ENCODE measurements around the gene APOL5.

Gene APOL5

GRCh38 chr22:35742342-35743100 is 24.8 kb downstream of the APOL5 start:
- no peak for DNase-seq (ENCODE audit: low read depth in 2 of 2)

DNA sequence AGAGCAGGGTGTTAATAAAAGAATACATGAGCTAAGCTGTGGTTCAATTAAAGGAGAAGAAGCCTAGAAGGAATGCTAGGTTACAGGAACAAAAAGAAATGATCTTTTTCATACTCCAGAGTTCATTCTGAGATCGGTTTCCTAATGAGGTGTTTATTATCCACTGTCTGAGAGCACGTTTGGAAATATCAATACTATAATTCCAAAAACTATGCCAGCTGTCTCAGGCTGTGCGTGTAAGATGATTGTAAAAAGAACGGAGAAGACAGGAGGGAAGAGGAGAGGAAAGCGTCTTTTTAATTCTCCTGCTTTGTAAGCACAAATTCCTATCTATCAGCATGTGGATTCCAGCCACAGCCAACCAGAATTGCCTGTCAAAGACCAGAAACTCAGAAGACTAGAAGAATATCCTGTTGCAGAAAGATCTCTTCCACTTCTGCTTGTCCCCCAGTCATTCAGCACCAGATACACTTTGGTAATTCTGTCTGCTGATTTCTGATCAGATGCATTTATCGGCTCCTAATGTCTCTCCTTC is 25.7 kb downstream of the APOL5 start:
- DNase-seq (ENCODE audit: low read depth in 2 of 2): no peak

- no peak for DNase-seq (ENCODE audit: low read depth in 2 of 2)
These were observed 28.6 kb downstream of the APOL5 start for GRCh38 chr22:35746248-35746647.

- no peak for DNase-seq (ENCODE audit: low read depth in 2 of 2)
These were observed 29.5 kb downstream of the APOL5 start for GRCh38 chr22:35746946-35747703.

DNA sequence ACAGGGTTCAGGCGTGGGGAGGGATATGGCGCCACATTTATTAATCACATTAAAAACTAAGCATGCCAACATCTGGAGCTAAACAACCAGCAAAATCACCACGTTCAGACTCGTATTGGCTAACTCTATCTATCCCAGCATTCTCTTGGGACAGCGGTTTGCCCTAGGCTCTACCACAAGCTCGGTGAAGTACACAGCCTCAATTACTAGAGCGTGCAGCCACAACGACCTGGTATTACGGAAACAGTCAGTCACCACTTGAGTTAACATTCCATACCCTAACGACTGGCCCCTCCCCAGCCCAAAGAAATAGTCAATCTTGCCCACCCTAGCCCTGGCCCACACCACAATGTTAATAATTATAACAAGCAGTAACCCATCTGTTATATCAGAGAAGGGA is 32.1 kb downstream of the APOL5 start:
- no peak for DNase-seq (ENCODE audit: low read depth in 2 of 2)

DNA sequence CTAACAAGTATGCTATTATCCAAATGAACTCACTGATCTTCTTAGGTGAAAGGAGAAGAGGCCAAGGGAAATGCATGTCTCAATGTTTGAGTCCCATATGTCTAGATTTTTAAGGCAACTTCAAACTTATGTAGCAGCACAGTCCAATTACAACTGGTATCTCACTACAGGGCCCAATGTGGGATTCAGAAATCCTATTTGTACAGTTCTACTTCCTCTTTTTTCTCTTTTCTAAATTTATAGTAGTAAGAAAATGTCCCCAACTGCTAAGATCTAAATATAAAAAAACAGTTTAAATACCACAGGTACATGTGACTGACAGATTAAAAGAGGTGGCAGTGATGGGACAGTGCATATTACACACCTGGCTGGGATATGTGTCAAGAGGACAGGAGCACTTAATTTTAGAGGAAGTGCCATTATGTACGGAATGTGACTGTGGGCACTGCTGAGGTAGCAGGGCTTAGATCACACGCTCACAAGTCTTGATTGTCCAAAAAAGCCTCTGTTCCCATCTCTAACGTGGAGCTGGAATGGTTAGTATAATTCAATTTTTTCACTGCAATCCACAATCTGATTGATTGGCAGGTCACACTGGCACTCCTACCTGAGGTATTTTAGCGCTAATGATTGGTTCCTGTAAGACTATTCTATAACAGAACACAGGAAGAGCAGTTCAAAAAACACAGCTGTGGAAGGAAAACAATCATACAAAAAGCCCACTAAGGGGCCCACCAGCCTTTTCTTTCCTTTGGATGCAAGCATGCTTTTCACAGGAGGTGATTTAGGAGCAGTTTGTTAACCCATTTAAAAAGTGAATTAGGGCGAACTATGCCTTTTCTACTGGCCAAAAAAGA is 34.6 kb downstream of the APOL5 start:
- DNase-seq (ENCODE audit: low read depth in 2 of 2): no peak

GRCh38 chr22:35752863-35753189 is 35.2 kb downstream of the APOL5 start:
- DNase-seq (ENCODE audit: low read depth in 2 of 2): no peak

- DNase-seq (ENCODE audit: low read depth in 2 of 2): no peak
These were observed 37.1 kb downstream of the APOL5 start for GRCh38 chr22:35754761-35755160.

DNA sequence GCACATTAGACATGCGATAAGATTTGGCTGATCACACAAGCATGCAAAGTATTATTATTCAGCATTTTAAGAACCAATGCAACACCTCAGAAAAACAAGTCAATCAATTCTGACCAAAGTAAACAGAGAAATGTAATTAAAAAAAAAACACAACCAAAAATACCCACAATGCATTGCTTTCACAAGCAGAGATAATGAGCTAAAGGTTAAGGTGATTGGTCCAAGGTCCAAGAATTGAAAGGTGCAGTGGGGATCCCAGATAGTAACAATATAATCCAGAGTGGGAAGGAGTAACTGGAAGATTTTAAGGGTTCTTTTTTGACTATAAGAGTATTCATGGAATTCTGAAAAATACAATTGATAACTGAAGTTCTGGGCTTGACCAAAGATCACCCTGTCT is 39.0 kb downstream of the APOL5 start:
- no peak for DNase-seq (ENCODE audit: low read depth in 2 of 2)

- no peak for DNase-seq (ENCODE audit: low read depth in 2 of 2)
These were observed 40.7 kb downstream of the APOL5 start for GRCh38 chr22:35758394-35758793.

DNA sequence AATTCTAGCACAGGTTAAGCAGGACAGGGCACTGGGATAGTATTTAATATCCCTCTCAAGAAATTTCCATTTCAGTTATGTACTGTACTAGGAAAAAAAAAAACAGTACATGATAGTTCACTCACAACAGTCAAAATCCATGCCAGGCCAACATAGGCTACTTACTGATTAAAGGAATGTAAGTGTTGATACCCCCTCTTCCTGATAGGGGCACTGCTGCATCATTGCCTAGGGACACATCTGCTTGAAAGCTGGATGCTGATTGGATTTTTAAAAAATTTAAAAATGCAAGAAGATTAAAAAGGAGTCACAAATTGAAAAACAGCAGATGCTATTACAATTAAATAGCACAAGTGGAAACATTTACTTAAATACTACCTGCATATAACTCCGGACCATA is 43.4 kb downstream of the APOL5 start:
- DNase-seq (ENCODE audit: low read depth in 2 of 2): no peak

DNA sequence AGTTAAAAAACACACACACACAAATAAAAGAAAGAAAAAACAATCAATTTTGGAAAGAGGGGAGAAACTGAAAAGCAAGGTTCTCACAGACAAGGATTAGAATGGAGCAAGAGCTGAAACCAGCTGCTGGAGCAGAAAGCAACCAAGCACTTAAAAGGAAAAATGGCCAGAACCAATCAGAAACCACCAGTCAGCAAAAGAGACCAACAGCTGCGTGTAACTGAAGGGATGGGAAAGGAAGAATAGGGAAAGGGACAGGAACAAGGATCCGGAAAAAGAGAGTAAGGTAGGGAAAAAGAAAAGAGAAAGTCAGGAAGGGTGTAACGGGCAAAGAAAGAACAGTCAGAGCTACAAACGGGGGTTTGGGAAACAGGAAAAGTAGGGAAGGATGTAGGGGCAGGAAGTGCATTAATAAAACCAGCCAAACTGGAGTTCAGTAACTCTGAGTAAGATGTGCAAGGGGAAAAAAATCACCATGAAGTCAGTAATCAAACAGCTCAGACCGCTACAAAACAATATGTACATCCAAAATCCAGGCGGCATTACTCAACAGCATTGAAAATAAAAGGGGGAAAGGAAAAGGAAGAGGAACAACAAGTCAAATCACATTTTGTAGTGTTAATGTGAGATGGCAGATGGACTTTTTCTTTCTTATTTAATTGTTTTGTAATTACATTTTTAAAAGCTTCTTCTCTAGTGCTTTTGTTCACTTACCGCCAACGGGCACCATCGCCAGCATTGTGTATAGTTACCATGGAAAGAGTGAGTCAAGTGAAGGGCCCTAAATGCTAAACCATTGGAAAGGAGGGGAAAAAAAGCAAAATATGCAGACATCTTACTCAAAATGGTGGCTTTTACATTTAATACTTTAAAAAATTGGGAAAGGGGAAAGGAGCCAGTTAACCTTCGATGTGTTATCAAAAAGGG is 49.2 kb downstream of the APOL5 start:
- no peak for DNase-seq (ENCODE audit: low read depth in 2 of 2)

GRCh38 chr22:35769974-35770373 is 52.3 kb downstream of the APOL5 start:
- DNase-seq (ENCODE audit: low read depth in 2 of 2): no peak

- DNase-seq (ENCODE audit: low read depth in 2 of 2): no peak
These were observed 57.7 kb downstream of the APOL5 start for GRCh38 chr22:35775339-35775738.

- DNase-seq (ENCODE audit: low read depth in 2 of 2): no peak
These were observed 59.8 kb downstream of the APOL5 start for GRCh38 chr22:35777335-35777975.

All from stimulated activated CD8-positive, alpha-beta memory T cell treated with anti-CD3 and anti-CD28 coated beads, Interleukin-7, amount 100 ng/mL, for 4 hours (primary cell).